ENCODE measurements around the gene RPL29.

Gene RPL29

GRCh38 chr3:52032702-52033408 is 37.2 kb upstream of the RPL29 start:
- no peak for TF ChIP-seq CTCF (conservative IDR thresholded peaks at IDR 0.05; ENCODE audit: low read depth, low read length)
- no peak for DNase-seq (ENCODE audit: low read depth)
- no peak overlapping the region for H3K4me3 ChIP-seq (ENCODE audit: low read length)

DNA sequence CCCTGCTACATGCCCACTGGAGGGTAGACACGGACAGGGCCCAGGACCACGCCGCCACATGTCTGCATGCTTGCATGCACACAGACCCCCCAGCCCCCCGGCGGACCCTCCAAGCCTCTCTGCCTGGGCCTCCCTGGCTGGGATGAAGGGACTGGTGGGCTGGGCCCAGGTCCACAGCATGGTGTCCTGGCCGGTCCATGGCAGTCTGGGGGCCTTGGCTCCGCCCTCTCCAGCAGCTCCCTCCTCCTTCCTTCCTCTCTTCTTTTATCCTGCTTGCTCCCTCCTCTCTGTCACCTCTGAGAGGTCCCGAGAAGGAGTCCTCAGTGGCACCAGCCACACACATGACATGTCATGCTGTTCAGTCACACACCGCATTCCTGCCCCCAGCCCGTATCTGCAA is 36.2 kb upstream of the RPL29 start:
- no peak for DNase-seq (ENCODE audit: low read depth)
- TF ChIP-seq CTCF (conservative IDR thresholded peaks at IDR 0.05; ENCODE audit: low read depth, low read length): no peak
- no peak overlapping the region for H3K4me3 ChIP-seq (ENCODE audit: low read length)

DNA sequence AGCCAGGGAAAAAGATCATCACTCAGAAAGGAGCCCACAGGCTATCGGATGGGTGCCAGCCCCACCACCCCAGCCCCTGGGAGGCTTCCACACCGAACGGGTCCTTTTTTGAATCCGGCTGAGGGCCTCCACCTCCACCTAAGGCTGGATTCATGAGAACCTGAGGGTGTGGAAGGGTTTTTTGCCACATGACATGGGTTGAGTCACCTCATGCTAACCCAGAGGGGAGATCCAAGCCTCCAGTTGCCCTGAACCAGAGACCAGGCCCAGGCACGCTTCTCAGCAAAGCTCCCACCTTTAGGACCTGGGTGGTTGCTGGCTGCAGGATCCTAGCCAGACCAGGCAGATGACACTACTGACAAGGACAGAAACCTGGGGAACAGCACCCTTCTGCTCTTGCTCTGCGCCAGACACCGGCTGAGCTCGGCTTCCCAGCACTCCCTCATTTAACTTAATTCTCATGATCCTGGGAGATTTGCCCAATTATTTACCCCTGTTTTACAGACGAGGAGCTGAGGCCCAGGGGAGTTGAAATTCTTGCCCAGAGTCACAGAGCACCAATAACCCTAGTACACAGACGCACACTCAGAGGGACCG is 35.1 kb upstream of the RPL29 start:
- no peak for TF ChIP-seq CTCF (conservative IDR thresholded peaks at IDR 0.05; ENCODE audit: low read depth, low read length)
- no peak for DNase-seq (ENCODE audit: low read depth)

DNA sequence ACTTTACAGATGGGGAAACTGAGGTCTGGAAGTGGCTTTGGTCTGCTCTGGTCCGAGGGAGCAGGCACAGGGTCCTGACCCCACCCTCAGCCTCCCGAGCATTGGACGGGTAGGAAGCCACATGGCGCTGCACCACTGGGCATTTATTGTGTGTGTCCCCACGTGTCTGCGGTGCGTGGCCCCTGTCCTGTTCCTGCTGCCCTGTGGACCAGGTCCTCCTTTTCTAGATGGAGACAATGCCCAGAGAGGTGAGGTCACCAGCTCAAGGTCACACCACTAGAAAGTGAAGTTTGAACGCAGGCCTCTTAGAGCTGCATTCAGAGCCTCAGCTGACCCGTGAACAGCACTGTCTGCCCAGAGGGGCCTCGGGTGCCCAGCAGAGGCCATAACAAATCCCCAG is 33.8 kb upstream of the RPL29 start:
- no peak for TF ChIP-seq CTCF (conservative IDR thresholded peaks at IDR 0.05; ENCODE audit: low read depth, low read length)
- no peak for DNase-seq (ENCODE audit: low read depth)
- no peak overlapping the region for H3K4me3 ChIP-seq (ENCODE audit: low read length)

More for the DNA sequence above, 35.1 kb upstream of the RPL29 start:
- H3K4me3 ChIP-seq (ENCODE audit: low read length): no peak overlapping the region

- DNase-seq (ENCODE audit: low read depth): no peak
- H3K4me3 ChIP-seq (ENCODE audit: low read length): no peak overlapping the region
- TF ChIP-seq CTCF (conservative IDR thresholded peaks at IDR 0.05; ENCODE audit: low read depth, low read length): no peak
Observed at GRCh38 chr3:52029053-52029452, 33.4 kb upstream of the RPL29 start.

DNA sequence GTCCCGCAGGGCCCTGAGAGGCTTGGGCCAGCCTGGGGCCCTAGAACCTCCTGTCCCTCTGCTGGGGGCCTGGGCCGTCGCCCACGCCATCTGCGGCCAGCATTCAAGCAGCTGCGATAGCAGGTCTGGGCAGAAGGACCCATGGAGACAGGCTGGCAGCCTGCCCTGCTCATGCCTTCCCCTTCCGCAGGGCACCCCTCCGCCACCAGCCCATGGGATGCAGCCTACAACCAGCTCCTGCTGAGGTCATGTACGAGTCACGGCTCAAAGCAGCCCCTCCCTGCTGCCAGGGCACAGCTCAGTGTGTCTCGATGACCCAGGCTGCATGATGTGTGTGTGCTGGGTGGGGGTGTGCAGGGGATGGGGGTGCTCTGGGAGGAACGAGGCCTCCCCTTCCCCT is 32.9 kb upstream of the RPL29 start:
- no peak overlapping the region for H3K4me3 ChIP-seq (ENCODE audit: low read length)
- TF ChIP-seq CTCF (conservative IDR thresholded peaks at IDR 0.05; ENCODE audit: low read depth, low read length): no peak
- no peak for DNase-seq (ENCODE audit: low read depth)

DNA sequence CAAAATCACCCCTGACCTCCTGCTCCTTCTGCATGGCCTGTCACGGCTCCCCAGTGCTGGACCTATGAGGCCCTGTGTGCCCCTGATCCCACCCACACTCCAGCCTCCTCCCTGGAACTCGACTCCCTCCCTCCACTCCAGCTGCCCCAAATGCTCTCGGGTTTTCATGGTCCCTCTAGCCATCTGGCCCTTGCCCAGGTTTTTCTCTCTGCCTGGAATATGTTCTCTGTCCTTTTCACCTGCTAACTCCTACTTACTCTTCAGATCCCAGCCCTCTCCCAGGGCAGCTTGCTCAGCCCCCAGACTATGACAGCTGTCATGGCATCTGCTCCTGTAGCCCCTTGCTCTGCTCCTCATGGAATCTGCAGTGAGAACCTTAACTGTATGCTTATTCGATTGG is 30.3 kb upstream of the RPL29 start:
- TF ChIP-seq CTCF (conservative IDR thresholded peaks at IDR 0.05; ENCODE audit: low read depth, low read length): no peak

More for the DNA sequence above, 30.3 kb upstream of the RPL29 start:
- no peak overlapping the region for H3K4me3 ChIP-seq (ENCODE audit: low read length)
- no peak for DNase-seq (ENCODE audit: low read depth)
